Activated T-cell treated with anti-CD3 and anti-CD28 coated beads for 24 hours (primary cell): ENCODE measurements around the gene LARGE1.

Experiments
- DNase-seq: peaks from one replicate; pipeline ENCODE4 v3.0.0-alpha.2; 2020; ENCODE audit warnings: low read depth

Gene LARGE1

GRCh38 chr22:33817512-33818127 is 102.7 kb downstream of the LARGE1 start:
- DNase-seq: no peak

- no peak for DNase-seq
Measured at GRCh38 chr22:33812360-33812977, 107.8 kb downstream of the LARGE1 start.

GRCh38 chr22:33811686-33812085 is 108.6 kb downstream of the LARGE1 start:
- DNase-seq: no peak

GRCh38 chr22:33811208-33811607 is 109.1 kb downstream of the LARGE1 start:
- no peak for DNase-seq

GRCh38 chr22:33807470-33807869 is 112.8 kb downstream of the LARGE1 start:
- no peak for DNase-seq

GRCh38 chr22:33806191-33806590 is 114.1 kb downstream of the LARGE1 start:
- DNase-seq: no peak

- no peak for DNase-seq
Measured at GRCh38 chr22:33803371-33804282, 116.6 kb downstream of the LARGE1 start.

GRCh38 chr22:33798401-33798800 is 121.9 kb downstream of the LARGE1 start:
- no peak for DNase-seq

- no peak for DNase-seq
Measured at GRCh38 chr22:33796494-33796893, 123.8 kb downstream of the LARGE1 start.

- no peak for DNase-seq
Measured at GRCh38 chr22:33793475-33793874, 126.8 kb downstream of the LARGE1 start.

GRCh38 chr22:33792832-33793231 is 127.4 kb downstream of the LARGE1 start:
- no peak for DNase-seq

GRCh38 chr22:33789690-33790253 is 130.5 kb downstream of the LARGE1 start:
- DNase-seq: no peak

GRCh38 chr22:33788927-33789326 is 131.3 kb downstream of the LARGE1 start:
- no peak for DNase-seq

GRCh38 chr22:33787645-33788456 is 132.4 kb downstream of the LARGE1 start:
- no peak for DNase-seq

GRCh38 chr22:33786149-33786548 is 134.1 kb downstream of the LARGE1 start:
- DNase-seq: no peak

GRCh38 chr22:33785283-33785968 is 134.8 kb downstream of the LARGE1 start:
- no peak for DNase-seq

- DNase-seq: no peak
Measured at GRCh38 chr22:33781411-33781810, 138.9 kb downstream of the LARGE1 start.

- no peak for DNase-seq
Measured at GRCh38 chr22:33780531-33781136, 139.6 kb downstream of the LARGE1 start.

GRCh38 chr22:33779243-33779642 is 141.0 kb downstream of the LARGE1 start:
- DNase-seq: no peak

- DNase-seq: no peak
Measured at GRCh38 chr22:33776491-33776890, 143.8 kb downstream of the LARGE1 start.

- DNase-seq: no peak
Measured at GRCh38 chr22:33774781-33775180, 145.5 kb downstream of the LARGE1 start.
